Measurements from ENCODE around the gene WWP2.
A peak's percentile ranks its signal among the peaks of the same experiment; 100 is the strongest.
"Not testable (repeated sequence)": the region's sequence is repeated elsewhere in the genome, so short reads cannot be mapped to it uniquely, and the experiment has no call there.

WWP2 gene

GRCh38 chr16:69833357-69834282 lies 71.5 kb downstream of the WWP2 start:
- DNase-seq = no peak

GRCh38 chr16:69834807-69835466 lies 72.8 kb downstream of the WWP2 start:
- no peak for DNase-seq

- DNase-seq = no peak
Measured at GRCh38 chr16:69836257-69836656, 74.1 kb downstream of the WWP2 start.

GRCh38 chr16:69837380-69837779 lies 75.2 kb downstream of the WWP2 start:
- DNase-seq = no peak

- no peak for DNase-seq
Measured at GRCh38 chr16:69838489-69838888, 76.4 kb downstream of the WWP2 start.

GRCh38 chr16:69839240-69839688 lies 77.1 kb downstream of the WWP2 start:
- no peak for DNase-seq

- no peak for DNase-seq
Measured at GRCh38 chr16:69839798-69840409, 77.8 kb downstream of the WWP2 start.

- DNase-seq = no peak
Measured at GRCh38 chr16:69840975-69841374, 78.8 kb downstream of the WWP2 start.

- DNase-seq = no peak
Measured at GRCh38 chr16:69844441-69844840, 82.3 kb downstream of the WWP2 start.

GRCh38 chr16:69845181-69845580 lies 83.0 kb downstream of the WWP2 start:
- DNase-seq = no peak

- no peak for DNase-seq
Measured at GRCh38 chr16:69847643-69848042, 85.5 kb downstream of the WWP2 start.

GRCh38 chr16:69848637-69849545 lies 86.8 kb downstream of the WWP2 start:
- peak; percentile 91 for DNase-seq

- no peak for DNase-seq
Measured at GRCh38 chr16:69851491-69852240, 89.5 kb downstream of the WWP2 start.

GRCh38 chr16:69852815-69853214 lies 90.7 kb downstream of the WWP2 start:
- no peak for DNase-seq

- no peak for DNase-seq
Measured at GRCh38 chr16:69853481-69853880, 91.3 kb downstream of the WWP2 start.

- DNase-seq = not testable (repeated sequence)
Measured at GRCh38 chr16:69854776-69855175, 92.6 kb downstream of the WWP2 start.

GRCh38 chr16:69855592-69855991 lies 93.5 kb downstream of the WWP2 start:
- DNase-seq = no peak

GRCh38 chr16:69858191-69859104 lies 96.3 kb downstream of the WWP2 start:
- no peak for DNase-seq

GRCh38 chr16:69859105-69859989 lies 97.2 kb downstream of the WWP2 start:
- DNase-seq = no peak
